Gastroesophageal sphincter (tissue), 4 donors: ENCODE data around the gene IRS4. TPM values are rescaled to one million over a fixed set of nuclear protein-coding genes. Genes with fewer than 3 reads are reported as not detected.

ENCODE experiments used
- ATAC-seq: fragments of 150-250 bp; one replicate; pipeline ENCODE4 v1.9.1; 2016; ENCODE audit warnings: mild to moderate bottlenecking, moderate library complexity
- H3K27ac ChIP-seq, 4 donors: fragments of 200-600 bp; sonication (generic) in 3 of 4; 1 replicate in 3 of 4; 2 replicates in 1 of 4; pipeline ENCODE4 v1.5.1; 2016 to 2019
- H3K27me3 ChIP-seq: fragments of 200-600 bp; sonication (generic); one replicate; pipeline ENCODE4 v1.5.1; 2019
- H3K36me3 ChIP-seq, 2 donors: fragments of 200-600 bp; sonication (generic); one replicate each; pipeline ENCODE4 v1.5.1; 2019; ENCODE audit warnings: control low read depth in 1 of 2
- H3K4me1 ChIP-seq, 3 donors: fragments of 200-600 bp; sonication (generic); 1 replicate in 2 of 3; 2 replicates in 1 of 3; pipeline ENCODE4 v1.5.1; 2016 to 2019; ENCODE audit warnings: control low read depth in 2 of 3
- H3K4me3 ChIP-seq, 2 donors: fragments of 200-600 bp; sonication (generic); one replicate each; pipeline ENCODE4 v1.5.1; 2019; ENCODE audit warnings: mild to moderate bottlenecking in 1 of 2, moderate library complexity in 1 of 2
- H3K9me3 ChIP-seq, 3 donors: fragments of 200-600 bp; sonication (generic); one replicate each; pipeline ENCODE4 v1.5.1; 2017 to 2019; ENCODE audit warnings: control low read depth in 2 of 3
- EP300 ChIP-seq: sonication (generic); formaldehyde crosslinking; IDR thresholded peaks from one replicate; pipeline ENCODE4 v1.6.1; 2017; ENCODE audit warnings: antibody characterized with exemption, mild to moderate bottlenecking
- POLR2A ChIP-seq, 2 donors: fragments of 450-650 bp; IDR thresholded peaks; one replicate each; pipeline ENCODE4 v1.6.1; 2017; ENCODE audit warnings: antibody characterized with exemption in 2 of 2, mild to moderate bottlenecking in 2 of 2, moderate library complexity in 1 of 2
- POLR2AphosphoS5 ChIP-seq: sonication (generic); formaldehyde crosslinking; IDR thresholded peaks from one replicate; pipeline ENCODE4 v1.6.1; 2017; ENCODE audit warnings: antibody characterized with exemption
- WGBS, 2 donors: methylation state at CpG; one replicate each; pipeline ENCODE4 v1.1.5; 2018; ENCODE audit warnings: low coverage in 1 of 2; 5-methylcytosine and 5-hydroxymethylcytosine counted together
- total RNA-seq, 4 donors: library from RNA; depleted of rRNA; stranded (reverse); fragments of >200 nt; gene quantifications; one replicate each; pipeline ENCODE4 v1.1.0, GENCODE V29; 2016
- TF ChIP-seq, protein P1 (sequence below), 4 experiments: fragments of 200-600 bp in 2 of 4; fragments of 450-650 bp in 2 of 4; sonication (generic) in 1 of 4; IDR thresholded peaks; one replicate each; pipeline ENCODE4 v1.5.1; 2017 to 2019; ENCODE audit warnings: antibody characterized with exemption in 4 of 4, mild to moderate bottlenecking in 2 of 4, moderate library complexity in 2 of 4

The IRS4 gene
- total RNA-seq, 4 donors from 2014 or later: 0.07 to 2.7 (median 0.66) TPM

DNA sequence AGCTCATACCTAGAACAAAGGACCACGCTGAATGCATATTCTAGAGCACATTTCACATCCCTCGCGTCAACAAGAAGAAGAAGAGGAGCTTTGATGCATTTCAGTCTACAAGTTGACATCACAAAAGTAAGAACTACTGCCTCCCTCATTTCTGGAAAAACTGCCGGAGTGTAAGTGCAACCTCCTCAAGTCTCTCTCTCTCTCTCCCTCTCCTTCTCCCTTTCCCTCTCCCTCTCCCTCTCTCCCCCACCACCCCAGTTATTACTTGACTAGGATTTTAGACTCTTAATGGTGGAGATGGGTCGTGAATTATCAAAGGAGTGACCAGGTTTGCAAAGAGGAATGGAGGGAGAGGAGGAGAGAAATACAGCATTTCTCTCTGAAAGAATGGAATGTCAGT lies 1.4 kb upstream of the IRS4 start:
- WGBS, 2 donors: 52 to 58% methylated on average over 3 to 4 of the region's 5 CpGs
- H3K9me3 ChIP-seq: no peaks in the 10 kb centered on the region
- H3K4me3 ChIP-seq: no peak overlapping the region
- H3K36me3 ChIP-seq: no peaks in the 10 kb centered on the region
- peaks cover 0 to 28% (median 0%) of the 10 kb centered on the region in 3 donors for H3K4me1 ChIP-seq
- TF ChIP-seq, protein P1, sequence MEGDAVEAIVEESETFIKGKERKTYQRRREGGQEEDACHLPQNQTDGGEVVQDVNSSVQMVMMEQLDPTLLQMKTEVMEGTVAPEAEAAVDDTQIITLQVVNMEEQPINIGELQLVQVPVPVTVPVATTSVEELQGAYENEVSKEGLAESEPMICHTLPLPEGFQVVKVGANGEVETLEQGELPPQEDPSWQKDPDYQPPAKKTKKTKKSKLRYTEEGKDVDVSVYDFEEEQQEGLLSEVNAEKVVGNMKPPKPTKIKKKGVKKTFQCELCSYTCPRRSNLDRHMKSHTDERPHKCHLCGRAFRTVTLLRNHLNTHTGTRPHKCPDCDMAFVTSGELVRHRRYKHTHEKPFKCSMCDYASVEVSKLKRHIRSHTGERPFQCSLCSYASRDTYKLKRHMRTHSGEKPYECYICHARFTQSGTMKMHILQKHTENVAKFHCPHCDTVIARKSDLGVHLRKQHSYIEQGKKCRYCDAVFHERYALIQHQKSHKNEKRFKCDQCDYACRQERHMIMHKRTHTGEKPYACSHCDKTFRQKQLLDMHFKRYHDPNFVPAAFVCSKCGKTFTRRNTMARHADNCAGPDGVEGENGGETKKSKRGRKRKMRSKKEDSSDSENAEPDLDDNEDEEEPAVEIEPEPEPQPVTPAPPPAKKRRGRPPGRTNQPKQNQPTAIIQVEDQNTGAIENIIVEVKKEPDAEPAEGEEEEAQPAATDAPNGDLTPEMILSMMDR (IDR thresholded peaks at IDR 0.05): no peak
- no peak for TF ChIP-seq POLR2A (IDR thresholded peaks at IDR 0.05)
- no peak for TF ChIP-seq POLR2AphosphoS5
- TF ChIP-seq EP300: no peak
- no peak for ATAC-seq
- H3K27ac ChIP-seq: no peak overlapping the region
- peaks cover 90% of the 10 kb centered on the region for H3K27me3 ChIP-seq

DNA sequence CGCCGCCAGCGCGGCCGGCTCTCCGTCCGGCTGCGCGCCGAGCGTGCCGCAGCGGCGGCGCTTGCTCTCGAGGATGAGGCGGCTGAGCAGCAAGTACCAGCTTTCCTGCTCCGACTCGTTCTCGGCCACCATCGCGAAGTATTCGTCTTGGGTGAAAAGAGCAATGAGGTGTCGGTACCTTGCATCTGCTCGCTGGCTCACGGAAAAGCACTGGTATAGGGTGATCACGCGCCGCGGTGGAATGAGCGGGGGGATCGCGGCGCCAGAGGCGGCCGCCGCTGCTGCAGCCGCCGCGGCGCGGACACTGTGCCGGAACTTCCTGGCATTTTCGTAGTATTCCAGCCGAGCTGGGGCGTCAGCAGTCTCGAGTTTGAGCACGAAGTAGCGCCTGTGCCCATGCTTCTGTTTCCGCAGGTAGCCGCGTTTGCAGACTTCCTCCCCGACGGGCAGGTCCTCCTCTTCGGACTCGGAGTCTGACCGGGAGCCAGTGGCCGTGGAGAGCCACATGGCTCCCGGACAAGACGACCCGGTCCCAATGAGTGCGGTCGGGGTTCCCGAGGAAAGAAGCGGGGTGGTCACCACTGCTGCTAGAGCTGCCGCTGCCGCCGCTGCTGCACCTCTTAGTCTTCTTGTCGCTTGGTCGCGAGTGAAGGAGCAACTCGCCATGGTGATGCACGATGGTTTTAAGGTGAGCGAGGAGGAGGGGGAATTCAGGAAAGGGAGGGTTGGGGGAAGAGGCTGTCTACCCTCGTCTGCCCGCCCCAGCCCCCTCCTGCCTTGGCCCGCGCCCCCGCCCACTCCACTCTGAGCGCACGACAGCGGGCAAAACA lies 469 bp downstream of the IRS4 start:
- H3K4me3 ChIP-seq: peak overlapping the region; percentile 8 to 50
- peak; percentile 29 for ATAC-seq
- peaks cover 91% of the 10 kb centered on the region for H3K27me3 ChIP-seq
- H3K36me3 ChIP-seq: no peaks in the 10 kb centered on the region
- peaks cover 0 to 31% (median 0%) of the 10 kb centered on the region in 3 donors for H3K4me1 ChIP-seq
- H3K9me3 ChIP-seq: no peaks in the 10 kb centered on the region
- no peak overlapping the region for H3K27ac ChIP-seq
- TF ChIP-seq EP300: no peak
- TF ChIP-seq, protein P1 (IDR thresholded peaks at IDR 0.05): no peak
- TF ChIP-seq POLR2AphosphoS5: no peak
- TF ChIP-seq POLR2A (IDR thresholded peaks at IDR 0.05): no peak
- 49% methylated on average over 9 of the region's 82 CpGs; no CpG with 5 or more reads in 1 of the 2 donors for WGBS, 2 donors

DNA sequence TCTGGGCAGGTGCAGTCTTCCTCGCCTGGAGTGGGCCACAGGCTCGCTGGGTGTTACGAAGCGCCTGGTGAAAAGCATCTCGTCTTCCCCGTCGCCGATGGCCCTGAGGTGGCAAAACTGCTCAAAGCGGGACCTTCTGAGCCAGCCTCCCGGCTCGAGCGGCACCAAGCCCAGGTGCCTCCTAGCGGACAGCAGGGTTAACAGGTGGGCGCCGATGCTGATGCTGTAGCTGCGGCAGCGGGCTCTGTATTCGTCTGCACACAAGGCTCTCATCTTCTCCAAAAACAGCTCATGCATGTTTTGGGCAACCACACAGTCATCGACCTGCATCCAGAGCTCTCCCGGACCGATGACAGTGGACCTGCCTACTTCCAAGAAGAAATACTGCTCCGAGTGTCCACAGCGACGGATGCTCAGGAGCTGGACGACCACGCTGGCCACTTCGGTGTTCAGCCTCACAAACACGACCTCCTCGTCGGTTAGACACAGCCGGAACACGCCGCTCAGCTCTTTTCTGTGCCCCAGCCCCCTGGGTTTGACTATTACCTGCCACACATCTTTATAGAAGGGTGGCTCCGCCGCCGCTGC lies 1.2 kb downstream of the IRS4 start:
- Histone ChIP-seq H3K9me3 (no peaks in the 10 kb centered on the region), H3K27ac (no peak overlapping the region), H3K36me3 (no peaks in the 10 kb centered on the region), H3K27me3 (peaks cover 87% of the 10 kb centered on the region), H3K4me1 (peaks cover 0 to 31% (median 0%) of the 10 kb centered on the region in 3 donors), H3K4me3 (peak overlapping the region; percentile 8 to 50)
- no peak for ATAC-seq
- WGBS, 2 donors: 38% methylated on average over 4 of the region's 36 CpGs; no CpG with 5 or more reads in 1 of the 2 donors
- TF ChIP-seq POLR2A (IDR thresholded peaks at IDR 0.05): no peak
- no peak for TF ChIP-seq EP300
- TF ChIP-seq, protein P1 (IDR thresholded peaks at IDR 0.05): no peak

DNA sequence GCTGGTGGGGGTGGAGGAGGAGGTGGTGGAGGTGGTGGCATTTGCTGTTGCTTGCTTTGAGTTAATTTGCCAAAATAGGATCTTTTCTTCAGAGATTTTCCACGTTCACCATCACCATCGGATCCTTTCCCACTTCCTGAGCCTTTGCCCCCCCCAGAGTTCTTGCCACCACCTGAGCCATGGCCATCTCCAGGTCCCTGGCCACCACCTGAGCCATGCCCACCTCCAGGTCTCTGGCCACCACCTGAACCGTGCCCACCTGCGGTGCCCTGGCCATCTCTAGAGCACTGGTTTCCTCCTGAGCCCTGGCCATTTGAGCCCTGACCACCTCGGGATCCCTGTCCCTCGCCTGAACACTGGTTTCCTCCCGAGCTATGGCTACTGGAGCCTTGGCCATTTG lies 1.9 kb downstream of the IRS4 start:
- ATAC-seq: no peak
- H3K27me3 ChIP-seq: peaks cover 79% of the 10 kb centered on the region

More for the DNA sequence above, 1.9 kb downstream of the IRS4 start:
- TF ChIP-seq POLR2A (IDR thresholded peaks at IDR 0.05) (no peak), POLR2AphosphoS5 (no peak), EP300 (no peak)
- TF ChIP-seq, protein P1 (IDR thresholded peaks at IDR 0.05): no peak
- Histone ChIP-seq H3K4me3 (no peak overlapping the region), H3K9me3 (no peaks in the 10 kb centered on the region), H3K36me3 (no peaks in the 10 kb centered on the region), H3K27ac (no peak overlapping the region), H3K4me1 (peaks cover 0 to 31% (median 0%) of the 10 kb centered on the region in 3 donors)
- 79% methylated on average over 2 of the region's 7 CpGs; no CpG with 5 or more reads in 1 of the 2 donors for WGBS, 2 donors
